Progenitor cell of endocrine pancreas (in vitro differentiated cells): ENCODE data around the gene PRXL2B. TPM values are rescaled to one million over a fixed set of nuclear protein-coding genes. Genes with fewer than 3 reads are reported as not detected.

ENCODE experiments used
- DNase-seq: peaks from one replicate; pipeline ENCODE4 v3.0.0; 2021; ENCODE audit warnings: low spot score; ENCODE audit not compliant: unreplicated experiment
- H3K27ac Mint-ChIP-seq: 2 replicates; pipeline ENCODE4 v1.8.0; 2021; ENCODE audit warnings: mild to moderate bottlenecking, moderate library complexity, mixed read lengths
- H3K27me3 Mint-ChIP-seq: 2 replicates; pipeline ENCODE4 v1.8.0; 2021; ENCODE audit warnings: mixed read lengths
- H3K36me3 Mint-ChIP-seq: 2 replicates; pipeline ENCODE4 v1.8.0; 2022; ENCODE audit warnings: mixed read lengths; ENCODE audit not compliant: insufficient read depth
- H3K4me1 Mint-ChIP-seq: 2 replicates; pipeline ENCODE4 v1.8.0; 2021; ENCODE audit warnings: low read depth, mixed read lengths
- H3K4me3 Mint-ChIP-seq: 2 replicates; pipeline ENCODE4 v1.8.0; 2021; ENCODE audit warnings: low read depth, mild to moderate bottlenecking, moderate library complexity, mixed read lengths
- H3K9me3 Mint-ChIP-seq: 2 replicates; pipeline ENCODE4 v1.8.0; 2021; ENCODE audit warnings: low read depth, mixed read lengths
- total RNA-seq: library from RNA; stranded (reverse); gene quantifications from 2 replicates; pipeline ENCODE4 v1.2.1, GENCODE V29; 2021
- TF ChIP-seq, protein P1 (sequence below): fragments of 200-600 bp; sonication (generic); IDR thresholded peaks from one replicate; pipeline ENCODE4 v1.5.0; 2021; ENCODE audit warnings: antibody characterized with exemption, mild to moderate bottlenecking; ENCODE audit not compliant: unreplicated experiment

The PRXL2B gene
- total RNA-seq, 1 donor from 2014 or later: 36.4 TPM

DNA sequence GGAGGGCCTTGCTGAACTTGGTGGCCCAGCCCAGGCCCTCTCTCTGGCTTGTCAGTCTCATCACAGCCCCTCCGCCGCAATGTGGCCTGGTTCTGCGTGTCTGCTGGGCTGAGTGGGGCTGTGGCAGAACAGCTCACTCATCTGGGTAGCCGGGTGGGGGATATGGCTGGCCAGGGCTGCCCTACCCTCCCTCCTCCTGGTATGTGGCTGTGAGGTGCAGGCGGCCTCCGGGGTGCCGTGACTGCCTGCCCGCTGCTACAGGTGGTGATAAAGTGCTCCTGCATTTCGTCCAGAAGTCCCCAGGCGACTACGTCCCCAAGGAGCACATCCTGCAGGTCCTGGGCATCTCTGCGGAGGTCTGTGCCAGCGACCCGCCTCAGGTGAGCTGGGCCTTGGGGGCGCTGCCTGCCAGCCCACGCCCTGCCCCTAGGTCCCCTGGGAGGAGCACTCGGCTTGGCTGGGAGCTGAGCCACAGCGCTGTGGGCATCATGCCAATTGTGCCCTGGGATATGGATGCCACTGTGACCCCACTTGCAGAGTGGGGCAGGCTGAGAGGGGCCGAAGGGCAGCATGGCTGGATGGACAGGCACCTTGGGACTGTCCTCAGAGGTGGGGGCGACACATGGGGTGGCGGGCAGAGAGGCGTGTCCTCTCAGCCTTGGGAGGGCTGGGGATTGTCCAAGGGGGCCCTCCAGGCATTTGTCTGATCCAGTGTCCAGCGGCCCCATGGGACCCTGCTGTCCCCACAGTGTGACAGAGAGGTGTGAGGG is 2.3 kb downstream of the PRXL2B start:
- DNase-seq: no peak
- no peaks in the 10 kb centered on the region for H3K9me3 Mint-ChIP-seq
- H3K27ac Mint-ChIP-seq: no peak overlapping the region
- H3K27me3 Mint-ChIP-seq: no peaks in the 10 kb centered on the region
- peaks cover 5% of the 10 kb centered on the region for H3K36me3 Mint-ChIP-seq
- TF ChIP-seq, protein P1, sequence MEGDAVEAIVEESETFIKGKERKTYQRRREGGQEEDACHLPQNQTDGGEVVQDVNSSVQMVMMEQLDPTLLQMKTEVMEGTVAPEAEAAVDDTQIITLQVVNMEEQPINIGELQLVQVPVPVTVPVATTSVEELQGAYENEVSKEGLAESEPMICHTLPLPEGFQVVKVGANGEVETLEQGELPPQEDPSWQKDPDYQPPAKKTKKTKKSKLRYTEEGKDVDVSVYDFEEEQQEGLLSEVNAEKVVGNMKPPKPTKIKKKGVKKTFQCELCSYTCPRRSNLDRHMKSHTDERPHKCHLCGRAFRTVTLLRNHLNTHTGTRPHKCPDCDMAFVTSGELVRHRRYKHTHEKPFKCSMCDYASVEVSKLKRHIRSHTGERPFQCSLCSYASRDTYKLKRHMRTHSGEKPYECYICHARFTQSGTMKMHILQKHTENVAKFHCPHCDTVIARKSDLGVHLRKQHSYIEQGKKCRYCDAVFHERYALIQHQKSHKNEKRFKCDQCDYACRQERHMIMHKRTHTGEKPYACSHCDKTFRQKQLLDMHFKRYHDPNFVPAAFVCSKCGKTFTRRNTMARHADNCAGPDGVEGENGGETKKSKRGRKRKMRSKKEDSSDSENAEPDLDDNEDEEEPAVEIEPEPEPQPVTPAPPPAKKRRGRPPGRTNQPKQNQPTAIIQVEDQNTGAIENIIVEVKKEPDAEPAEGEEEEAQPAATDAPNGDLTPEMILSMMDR: no peak
- peaks cover 15% of the 10 kb centered on the region for H3K4me1 Mint-ChIP-seq
- H3K4me3 Mint-ChIP-seq: peak overlapping the region; percentile 24

DNA sequence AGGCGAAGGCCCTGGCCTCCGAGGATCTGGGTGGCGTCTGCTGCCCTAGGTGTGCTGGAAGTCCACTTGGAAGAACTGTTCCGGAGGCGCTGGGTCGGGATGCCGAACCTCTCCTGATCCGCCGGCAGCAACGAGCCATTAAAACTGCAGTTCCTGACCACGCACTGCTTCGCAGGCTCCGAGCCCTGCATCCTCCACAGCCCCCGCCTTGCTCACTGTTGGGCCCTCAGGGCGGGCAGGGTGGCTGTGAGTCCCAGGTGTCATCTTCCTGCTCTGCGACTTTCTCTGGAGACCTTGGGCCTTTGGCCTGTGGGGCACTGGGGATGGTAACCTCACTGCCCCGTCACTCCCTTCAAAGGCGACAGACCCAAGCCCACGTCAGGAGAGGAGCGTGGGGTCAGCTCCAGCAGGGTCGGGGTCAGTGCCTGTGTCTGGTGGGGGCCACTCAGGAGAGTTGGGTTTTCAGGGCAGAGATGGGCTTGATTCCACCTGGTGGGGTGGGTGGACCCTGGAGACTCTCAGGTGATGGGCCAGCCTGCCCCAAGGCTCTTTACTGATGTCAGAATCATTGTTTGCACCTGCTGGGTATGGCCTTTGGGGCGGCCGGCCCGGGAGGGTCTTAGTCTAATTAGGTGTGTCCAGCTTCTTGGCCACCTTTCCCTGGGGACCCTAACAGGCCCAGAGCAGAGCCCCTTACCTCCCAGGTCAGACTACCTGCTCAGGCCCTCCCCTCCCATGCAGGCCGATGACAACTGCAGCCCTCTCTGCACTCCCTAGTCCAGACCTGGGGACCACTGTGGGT is 3.1 kb downstream of the PRXL2B start:
- peaks cover 8% of the 10 kb centered on the region for H3K4me1 Mint-ChIP-seq

DNA sequence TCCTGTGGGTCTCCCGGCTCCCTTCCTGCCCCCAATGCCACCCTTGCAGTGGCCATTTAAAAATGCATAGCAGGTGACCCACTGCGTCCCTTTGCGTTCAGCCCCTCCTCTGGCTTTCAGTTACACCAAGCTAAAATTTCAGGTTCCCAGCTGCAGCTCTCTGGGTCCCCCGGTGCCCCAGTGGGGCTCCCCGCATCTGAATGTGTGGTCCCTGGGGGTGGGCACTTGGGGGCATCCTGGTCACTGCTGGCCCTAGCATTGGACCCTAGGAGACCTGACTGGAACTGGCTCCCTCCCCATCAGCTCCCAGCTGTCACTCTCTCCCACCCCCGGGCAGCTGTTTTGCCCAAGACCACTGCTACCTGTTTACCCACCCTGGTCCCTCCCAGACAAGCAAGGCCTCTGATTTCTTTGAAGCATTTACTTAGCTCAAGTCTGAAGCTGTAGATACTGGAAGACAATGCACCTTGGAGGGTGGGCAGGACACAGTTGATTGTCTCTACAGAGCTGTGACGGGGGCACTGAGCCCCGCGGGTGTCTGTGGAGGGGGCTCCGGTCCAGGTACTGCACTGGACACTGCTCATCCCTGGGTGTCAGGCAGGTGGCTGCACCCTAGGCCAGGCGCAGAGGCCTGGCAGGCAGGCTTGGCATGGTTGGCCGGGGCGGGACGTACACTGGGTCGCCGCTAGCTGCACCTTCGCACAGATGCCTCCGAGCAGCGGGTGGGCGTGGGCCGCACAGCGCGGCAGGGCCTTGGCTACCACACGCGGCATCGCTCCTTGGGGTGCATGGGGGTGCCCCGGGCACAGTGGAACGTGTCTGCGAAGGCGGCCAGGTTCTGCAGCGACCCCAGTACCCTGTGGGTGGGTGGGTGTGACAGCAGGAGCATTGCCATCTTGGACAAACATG is 3.9 kb downstream of the PRXL2B start:
- TF ChIP-seq, protein P1: no peak
- Mint-ChIP-seq H3K36me3 (peaks cover 5% of the 10 kb centered on the region), H3K27me3 (no peaks in the 10 kb centered on the region), H3K4me3 (no peak overlapping the region), H3K4me1 (peaks cover 2% of the 10 kb centered on the region), H3K9me3 (no peaks in the 10 kb centered on the region), H3K27ac (no peak overlapping the region)
- no peak for DNase-seq

More for the DNA sequence above, 3.1 kb downstream of the PRXL2B start:
- Mint-ChIP-seq H3K36me3 (peaks cover 5% of the 10 kb centered on the region), H3K9me3 (no peaks in the 10 kb centered on the region), H3K4me3 (no peak overlapping the region), H3K27ac (no peak overlapping the region), H3K27me3 (no peaks in the 10 kb centered on the region)
- TF ChIP-seq, protein P1: no peak
- no peak for DNase-seq

DNA sequence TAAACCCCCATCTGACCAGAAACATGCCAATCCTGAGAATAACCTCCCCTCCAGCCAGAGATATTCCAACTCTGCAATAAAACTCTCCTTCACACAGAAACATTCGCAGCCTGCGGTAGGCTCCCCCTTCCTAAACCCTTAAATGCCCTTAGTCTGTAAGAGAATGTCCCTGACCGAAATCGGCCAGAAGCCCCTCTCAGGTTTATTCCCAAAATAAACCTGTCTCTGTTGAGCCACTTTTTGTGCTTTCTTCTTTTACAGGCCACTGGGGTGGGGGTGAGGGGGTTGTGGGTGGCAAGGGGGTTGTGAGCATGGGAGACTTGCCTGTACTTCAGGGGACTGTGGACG is 4.6 kb downstream of the PRXL2B start:
- TF ChIP-seq, protein P1: no peak
- no peaks in the 10 kb centered on the region for H3K9me3 Mint-ChIP-seq
- DNase-seq: no peak
- no peaks in the 10 kb centered on the region for H3K27me3 Mint-ChIP-seq
- no peak overlapping the region for H3K27ac Mint-ChIP-seq
- H3K36me3 Mint-ChIP-seq: peaks cover 5% of the 10 kb centered on the region
- H3K4me3 Mint-ChIP-seq: no peak overlapping the region
- peaks cover 1% of the 10 kb centered on the region for H3K4me1 Mint-ChIP-seq
